GM12892 (cell line): Measurements from ENCODE around the gene MTHFD1L.

ENCODE experiments used
- POLR2A ChIP-seq: IDR thresholded peaks from 2 replicates; pipeline ENCODE4 v1.6.1; 2011; ENCODE audit warnings: low read depth, low read length, control low read depth
- POLR2AphosphoS5 ChIP-seq: IDR thresholded peaks from 2 replicates; pipeline ENCODE4 v1.6.1; 2011; ENCODE audit warnings: low read depth, low read length, control low read depth
- TAF1 ChIP-seq: IDR thresholded peaks from 2 replicates; pipeline ENCODE4 v1.6.1; 2011; ENCODE audit warnings: low read depth, mild to moderate bottlenecking, control low read depth, low read length, borderline replicate concordance

- TF ChIP-seq TAF1, result no peak
- no peak for TF ChIP-seq POLR2A
- no peak for TF ChIP-seq POLR2AphosphoS5
Observed at GRCh38 chr6:151032034-151032433, 166.5 kb downstream of the MTHFD1L start.
